Measurements from ENCODE around the gene MRPL34. TPM values are rescaled to one million over a fixed set of nuclear protein-coding genes. Genes with fewer than 3 reads are reported as not detected.

MRPL34 gene
- total and polyA plus RNA-seq, 9 of the 15 experiments (the other 6 are each of a cell fraction or from before 2014, with no cell fraction given), result 11.5 to 256 (median 72.5) TPM

DNA sequence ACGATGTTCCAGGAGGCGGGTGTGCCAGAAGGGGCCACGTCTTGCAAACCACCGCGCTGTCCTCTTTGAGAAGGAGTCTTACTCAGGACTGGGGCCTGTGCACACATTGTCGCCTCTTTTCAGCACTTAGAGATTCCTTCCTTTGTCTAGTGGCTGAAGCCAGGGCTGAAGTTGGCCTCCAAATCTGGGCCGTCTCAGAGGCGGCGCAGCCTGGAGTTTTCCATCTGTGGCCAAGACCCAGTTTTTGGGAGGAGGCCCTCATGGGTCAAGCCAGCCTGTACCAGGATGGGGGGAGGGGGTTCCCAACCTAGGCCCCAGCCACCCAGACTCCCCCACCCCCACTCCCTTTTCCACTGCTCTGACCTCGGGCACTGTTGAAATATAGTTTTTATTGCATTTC lies 17.2 kb downstream of the MRPL34 start (continued):
- TF ChIP-seq CTCFL (IDR thresholded peaks at IDR 0.05; ENCODE audit: borderline replicate concordance, insufficient read depth, low read depth, low read length, poor library complexity, severe bottlenecking), result no peak
- TF ChIP-seq, protein P1, sequence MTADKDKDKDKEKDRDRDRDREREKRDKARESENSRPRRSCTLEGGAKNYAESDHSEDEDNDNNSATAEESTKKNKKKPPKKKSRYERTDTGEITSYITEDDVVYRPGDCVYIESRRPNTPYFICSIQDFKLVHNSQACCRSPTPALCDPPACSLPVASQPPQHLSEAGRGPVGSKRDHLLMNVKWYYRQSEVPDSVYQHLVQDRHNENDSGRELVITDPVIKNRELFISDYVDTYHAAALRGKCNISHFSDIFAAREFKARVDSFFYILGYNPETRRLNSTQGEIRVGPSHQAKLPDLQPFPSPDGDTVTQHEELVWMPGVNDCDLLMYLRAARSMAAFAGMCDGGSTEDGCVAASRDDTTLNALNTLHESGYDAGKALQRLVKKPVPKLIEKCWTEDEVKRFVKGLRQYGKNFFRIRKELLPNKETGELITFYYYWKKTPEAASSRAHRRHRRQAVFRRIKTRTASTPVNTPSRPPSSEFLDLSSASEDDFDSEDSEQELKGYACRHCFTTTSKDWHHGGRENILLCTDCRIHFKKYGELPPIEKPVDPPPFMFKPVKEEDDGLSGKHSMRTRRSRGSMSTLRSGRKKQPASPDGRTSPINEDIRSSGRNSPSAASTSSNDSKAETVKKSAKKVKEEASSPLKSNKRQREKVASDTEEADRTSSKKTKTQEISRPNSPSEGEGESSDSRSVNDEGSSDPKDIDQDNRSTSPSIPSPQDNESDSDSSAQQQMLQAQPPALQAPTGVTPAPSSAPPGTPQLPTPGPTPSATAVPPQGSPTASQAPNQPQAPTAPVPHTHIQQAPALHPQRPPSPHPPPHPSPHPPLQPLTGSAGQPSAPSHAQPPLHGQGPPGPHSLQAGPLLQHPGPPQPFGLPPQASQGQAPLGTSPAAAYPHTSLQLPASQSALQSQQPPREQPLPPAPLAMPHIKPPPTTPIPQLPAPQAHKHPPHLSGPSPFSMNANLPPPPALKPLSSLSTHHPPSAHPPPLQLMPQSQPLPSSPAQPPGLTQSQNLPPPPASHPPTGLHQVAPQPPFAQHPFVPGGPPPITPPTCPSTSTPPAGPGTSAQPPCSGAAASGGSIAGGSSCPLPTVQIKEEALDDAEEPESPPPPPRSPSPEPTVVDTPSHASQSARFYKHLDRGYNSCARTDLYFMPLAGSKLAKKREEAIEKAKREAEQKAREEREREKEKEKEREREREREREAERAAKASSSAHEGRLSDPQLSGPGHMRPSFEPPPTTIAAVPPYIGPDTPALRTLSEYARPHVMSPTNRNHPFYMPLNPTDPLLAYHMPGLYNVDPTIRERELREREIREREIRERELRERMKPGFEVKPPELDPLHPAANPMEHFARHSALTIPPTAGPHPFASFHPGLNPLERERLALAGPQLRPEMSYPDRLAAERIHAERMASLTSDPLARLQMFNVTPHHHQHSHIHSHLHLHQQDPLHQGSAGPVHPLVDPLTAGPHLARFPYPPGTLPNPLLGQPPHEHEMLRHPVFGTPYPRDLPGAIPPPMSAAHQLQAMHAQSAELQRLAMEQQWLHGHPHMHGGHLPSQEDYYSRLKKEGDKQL (CRISPR knock-in tag; IDR thresholded peaks at IDR 0.05; ENCODE audit: borderline replicate concordance), result no peak
- TF ChIP-seq ZNF79 (CRISPR knock-in tag; IDR thresholded peaks at IDR 0.05; ENCODE audit: low read depth), result peak; percentile 89
- TF ChIP-seq HDAC3 (IDR thresholded peaks at IDR 0.05; ENCODE audit: borderline replicate concordance, partially characterized antibody), result no peak
- TF ChIP-seq, protein P2, sequence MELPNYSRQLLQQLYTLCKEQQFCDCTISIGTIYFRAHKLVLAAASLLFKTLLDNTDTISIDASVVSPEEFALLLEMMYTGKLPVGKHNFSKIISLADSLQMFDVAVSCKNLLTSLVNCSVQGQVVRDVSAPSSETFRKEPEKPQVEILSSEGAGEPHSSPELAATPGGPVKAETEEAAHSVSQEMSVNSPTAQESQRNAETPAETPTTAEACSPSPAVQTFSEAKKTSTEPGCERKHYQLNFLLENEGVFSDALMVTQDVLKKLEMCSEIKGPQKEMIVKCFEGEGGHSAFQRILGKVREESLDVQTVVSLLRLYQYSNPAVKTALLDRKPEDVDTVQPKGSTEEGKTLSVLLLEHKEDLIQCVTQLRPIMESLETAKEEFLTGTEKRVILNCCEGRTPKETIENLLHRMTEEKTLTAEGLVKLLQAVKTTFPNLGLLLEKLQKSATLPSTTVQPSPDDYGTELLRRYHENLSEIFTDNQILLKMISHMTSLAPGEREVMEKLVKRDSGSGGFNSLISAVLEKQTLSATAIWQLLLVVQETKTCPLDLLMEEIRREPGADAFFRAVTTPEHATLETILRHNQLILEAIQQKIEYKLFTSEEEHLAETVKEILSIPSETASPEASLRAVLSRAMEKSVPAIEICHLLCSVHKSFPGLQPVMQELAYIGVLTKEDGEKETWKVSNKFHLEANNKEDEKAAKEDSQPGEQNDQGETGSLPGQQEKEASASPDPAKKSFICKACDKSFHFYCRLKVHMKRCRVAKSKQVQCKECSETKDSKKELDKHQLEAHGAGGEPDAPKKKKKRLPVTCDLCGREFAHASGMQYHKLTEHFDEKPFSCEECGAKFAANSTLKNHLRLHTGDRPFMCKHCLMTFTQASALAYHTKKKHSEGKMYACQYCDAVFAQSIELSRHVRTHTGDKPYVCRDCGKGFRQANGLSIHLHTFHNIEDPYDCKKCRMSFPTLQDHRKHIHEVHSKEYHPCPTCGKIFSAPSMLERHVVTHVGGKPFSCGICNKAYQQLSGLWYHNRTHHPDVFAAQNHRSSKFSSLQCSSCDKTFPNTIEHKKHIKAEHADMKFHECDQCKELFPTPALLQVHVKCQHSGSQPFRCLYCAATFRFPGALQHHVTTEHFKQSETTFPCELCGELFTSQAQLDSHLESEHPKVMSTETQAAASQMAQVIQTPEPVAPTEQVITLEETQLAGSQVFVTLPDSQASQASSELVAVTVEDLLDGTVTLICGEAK (IDR thresholded peaks at IDR 0.05), result no peak
- TF ChIP-seq, protein P2 (CRISPR knock-in tag; IDR thresholded peaks at IDR 0.05), result no peak
- TF ChIP-seq YY1 (IDR thresholded peaks at IDR 0.05; ENCODE audit: borderline replicate concordance in 1 of 3, control insufficient read depth in 1 of 3, extremely low read depth in 1 of 3, insufficient read depth in 3 of 3, insufficient read length in 1 of 3, insufficient replicate concordance in 2 of 3, low read depth in 1 of 3, low read length in 2 of 3), result no peak
- no peak for TF ChIP-seq CREBBP (IDR thresholded peaks at IDR 0.05; ENCODE audit: low read depth, low read length)
- TF ChIP-seq ZNF77 (CRISPR knock-in tag; IDR thresholded peaks at IDR 0.05), result no peak

All from K562 (cell line).